CD4-positive, alpha-beta T cell treated with Interleukin-15 for 4 hours (primary cell): ENCODE results near the gene HNRNPUL1.

Source experiments
- DNase-seq: peaks from one replicate; pipeline ENCODE4 v3.0.0-alpha.2; 2020; ENCODE audit warnings: low spot score

HNRNPUL1 gene

GRCh38 chr19:41353466-41354342 lies 89.5 kb downstream of the HNRNPUL1 start, which contains the start of gene TGFB1:
TSS of gene TGFB1 (minus strand) at chr19:41353922. CDS start at chr19:41353044, 878 bp downstream.
- DNase-seq, result peak; percentile 96

GRCh38 chr19:41354343-41354953 lies 90.3 kb downstream of the HNRNPUL1 start:
- DNase-seq, result no peak

- DNase-seq, result no peak
Observed at GRCh38 chr19:41355035-41355434, 90.9 kb downstream of the HNRNPUL1 start.

DNA sequence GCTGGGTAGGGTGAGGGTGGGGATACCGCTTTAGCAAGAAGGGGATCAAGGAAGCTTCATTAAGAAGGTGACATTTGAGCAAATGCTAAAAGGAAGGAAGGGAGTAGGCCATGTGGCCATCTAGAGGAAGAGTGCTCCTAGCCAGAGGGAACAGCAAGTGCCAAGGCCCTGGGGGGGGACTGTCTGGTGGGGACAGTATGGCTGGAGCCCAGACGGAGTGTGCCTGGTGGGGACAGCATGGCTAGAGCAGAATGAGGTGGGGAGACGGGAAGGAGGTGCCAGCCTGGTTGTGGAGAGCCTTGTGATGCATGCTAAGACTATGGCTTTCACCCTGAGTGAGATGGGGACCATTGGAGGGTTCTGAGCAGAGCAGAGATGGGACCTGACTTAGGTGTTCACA lies 91.6 kb downstream of the HNRNPUL1 start:
- DNase-seq, result no peak

GRCh38 chr19:41356984-41357739 lies 93.0 kb downstream of the HNRNPUL1 start:
- DNase-seq, result peak; percentile 50
